ENCODE measurements around the gene SLC9C2. TPM values are rescaled to one million over a fixed set of nuclear protein-coding genes. Genes with fewer than 3 reads are reported as not detected.
"Not testable (repeated sequence)": the region's sequence is repeated elsewhere in the genome, so short reads cannot be mapped to it uniquely, and the experiment has no call there.

Gene SLC9C2
- total and polyA plus RNA-seq, 2 donors from 2014 or later, result 0.52 to 0.72 TPM

GRCh38 chr1:173525926-173526325 is 76.9 kb downstream of the SLC9C2 start:
- Histone ChIP-seq H3K9me3 (ENCODE audit: control insufficient read depth in 2 of 3, insufficient read depth in 1 of 3, low read length in 3 of 3) (no peaks in the 10 kb centered on the region), H3K4me1 (ENCODE audit: control insufficient read depth in 2 of 3, insufficient read depth in 2 of 3, low read depth in 1 of 3, low read length in 3 of 3) (no peaks in the 10 kb centered on the region), H3K9ac (ENCODE audit: low read length in 3 of 3) (no peak overlapping the region), H3K4me3 (ENCODE audit: low read length in 3 of 3) (no peak overlapping the region), H3K36me3 (ENCODE audit: control insufficient read depth in 2 of 3, insufficient read depth in 3 of 3, low read length in 3 of 3) (no peaks in the 10 kb centered on the region), H3K27me3 (ENCODE audit: control insufficient read depth, insufficient read depth, low read length) (no peaks in the 10 kb centered on the region), H3K27ac (ENCODE audit: low read depth in 2 of 2, low read length in 2 of 2) (no peak overlapping the region)
- DNase-seq (peak in 1 of 5 donors; percentile 13), FAIRE-seq (no peak)
- TF ChIP-seq CTCF (IDR thresholded peaks at IDR 0.05; ENCODE audit: borderline replicate concordance, extremely low read depth, insufficient read depth), result no peak
- intact Hi-C loops (cut with DNase I), result no loop called here

- H3K36me3 ChIP-seq (ENCODE audit: control insufficient read depth in 2 of 3, insufficient read depth in 3 of 3, low read length in 3 of 3), result no peaks in the 10 kb centered on the region
- intact Hi-C loops (cut with DNase I), result no loop called here
- TF ChIP-seq CTCF (IDR thresholded peaks at IDR 0.05; ENCODE audit: borderline replicate concordance, extremely low read depth, insufficient read depth), result no peak
- H3K4me1 ChIP-seq (ENCODE audit: control insufficient read depth in 2 of 3, insufficient read depth in 2 of 3, low read depth in 1 of 3, low read length in 3 of 3), result no peaks in the 10 kb centered on the region
- FAIRE-seq, result no peak
- no peaks in the 10 kb centered on the region for H3K27me3 ChIP-seq (ENCODE audit: control insufficient read depth, insufficient read depth, low read length)
- H3K27ac ChIP-seq (ENCODE audit: low read depth in 2 of 2, low read length in 2 of 2), result no peak overlapping the region
- no peaks in the 10 kb centered on the region for H3K9me3 ChIP-seq (ENCODE audit: control insufficient read depth in 2 of 3, insufficient read depth in 1 of 3, low read length in 3 of 3)
- H3K4me3 ChIP-seq (ENCODE audit: low read length in 3 of 3), result no peak overlapping the region
- H3K9ac ChIP-seq (ENCODE audit: low read length in 3 of 3), result no peak overlapping the region
- no peak for DNase-seq
These were observed 79.5 kb downstream of the SLC9C2 start for GRCh38 chr1:173523329-173523728.

- Histone ChIP-seq H3K36me3 (ENCODE audit: control insufficient read depth in 2 of 3, insufficient read depth in 3 of 3, low read length in 3 of 3) (no peaks in the 10 kb centered on the region), H3K9me3 (ENCODE audit: control insufficient read depth in 2 of 3, insufficient read depth in 1 of 3, low read length in 3 of 3) (no peaks in the 10 kb centered on the region), H3K9ac (ENCODE audit: low read length in 3 of 3) (no peak overlapping the region), H3K4me3 (ENCODE audit: low read length in 3 of 3) (no peak overlapping the region), H3K27me3 (ENCODE audit: control insufficient read depth, insufficient read depth, low read length) (no peaks in the 10 kb centered on the region), H3K27ac (ENCODE audit: low read depth in 2 of 2, low read length in 2 of 2) (no peak overlapping the region), H3K4me1 (ENCODE audit: control insufficient read depth in 2 of 3, insufficient read depth in 2 of 3, low read depth in 1 of 3, low read length in 3 of 3) (no peaks in the 10 kb centered on the region)
- intact Hi-C loops (cut with DNase I), result no loop called here
- FAIRE-seq (no peak), DNase-seq (no peak)
- no peak for TF ChIP-seq CTCF (IDR thresholded peaks at IDR 0.05; ENCODE audit: borderline replicate concordance, extremely low read depth, insufficient read depth)
These were observed 82.1 kb downstream of the SLC9C2 start for GRCh38 chr1:173520799-173521198.

- intact Hi-C loops (cut with DNase I); H3K27me3 ChIP-seq (ENCODE audit: control insufficient read depth, insufficient read depth, low read length); H3K4me3 ChIP-seq (ENCODE audit: low read length in 3 of 3); H3K27ac ChIP-seq (ENCODE audit: low read depth in 2 of 2, low read length in 2 of 2); H3K9ac ChIP-seq (ENCODE audit: low read length in 3 of 3); FAIRE-seq; DNase-seq; H3K4me1 ChIP-seq (ENCODE audit: control insufficient read depth in 2 of 3, insufficient read depth in 2 of 3, low read depth in 1 of 3, low read length in 3 of 3); H3K9me3 ChIP-seq (ENCODE audit: control insufficient read depth in 2 of 3, insufficient read depth in 1 of 3, low read length in 3 of 3); H3K36me3 ChIP-seq (ENCODE audit: control insufficient read depth in 2 of 3, insufficient read depth in 3 of 3, low read length in 3 of 3): not testable (repeated sequence)
These were observed 88.4 kb downstream of the SLC9C2 start for GRCh38 chr1:173514503-173514902.

Measured in kidney (tissue), 14 donors.